ENCODE measurements around the gene VCP.

The VCP gene

DNA sequence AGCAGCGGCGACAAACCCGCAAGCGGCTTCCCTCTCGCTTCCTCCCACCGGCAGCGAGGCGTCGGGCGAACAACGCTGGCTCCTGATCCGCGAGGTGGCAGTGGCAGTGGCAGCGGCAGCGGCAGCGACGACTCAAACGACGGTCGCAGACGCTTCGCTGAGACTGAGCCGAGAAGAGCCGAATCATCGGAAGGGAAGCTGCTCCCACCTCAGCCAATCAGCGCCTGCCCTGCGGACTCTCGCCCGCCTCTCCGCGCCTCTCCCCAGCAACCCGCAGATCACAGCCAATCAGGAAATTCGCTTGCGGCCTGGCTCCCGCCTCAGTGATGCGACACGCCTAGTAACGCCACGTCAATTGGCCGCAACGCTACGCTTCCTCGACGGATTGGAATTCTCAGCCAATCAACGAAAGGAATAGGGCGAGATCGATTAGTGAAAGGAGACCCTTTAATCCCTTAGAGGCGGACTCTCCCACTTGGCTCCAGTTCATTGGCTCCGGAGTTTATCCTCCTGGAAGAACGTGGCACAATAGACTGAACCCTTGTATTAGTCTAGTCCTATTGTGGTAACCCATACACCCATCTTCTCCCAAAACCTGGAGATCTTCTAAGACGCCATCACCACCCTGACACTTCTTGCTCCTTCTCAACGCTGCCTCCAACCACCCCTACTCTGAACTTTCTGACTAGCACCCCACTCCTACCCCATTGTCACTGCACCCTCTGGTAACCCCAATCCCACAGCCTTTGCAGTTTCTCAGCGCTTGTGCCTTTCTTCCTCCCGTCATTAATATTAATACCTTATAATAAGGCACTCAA lies at the start of gene VCP:
Gene VCP, minus strand, starts transcription at position 165 of the 818 bp plus-strand sequence. CDS start 272 bp downstream, outside the sequence.
- DNase-seq (ENCODE audit: low read depth in 2 of 2), result peak; percentile 99
- TF ChIP-seq, protein P1, sequence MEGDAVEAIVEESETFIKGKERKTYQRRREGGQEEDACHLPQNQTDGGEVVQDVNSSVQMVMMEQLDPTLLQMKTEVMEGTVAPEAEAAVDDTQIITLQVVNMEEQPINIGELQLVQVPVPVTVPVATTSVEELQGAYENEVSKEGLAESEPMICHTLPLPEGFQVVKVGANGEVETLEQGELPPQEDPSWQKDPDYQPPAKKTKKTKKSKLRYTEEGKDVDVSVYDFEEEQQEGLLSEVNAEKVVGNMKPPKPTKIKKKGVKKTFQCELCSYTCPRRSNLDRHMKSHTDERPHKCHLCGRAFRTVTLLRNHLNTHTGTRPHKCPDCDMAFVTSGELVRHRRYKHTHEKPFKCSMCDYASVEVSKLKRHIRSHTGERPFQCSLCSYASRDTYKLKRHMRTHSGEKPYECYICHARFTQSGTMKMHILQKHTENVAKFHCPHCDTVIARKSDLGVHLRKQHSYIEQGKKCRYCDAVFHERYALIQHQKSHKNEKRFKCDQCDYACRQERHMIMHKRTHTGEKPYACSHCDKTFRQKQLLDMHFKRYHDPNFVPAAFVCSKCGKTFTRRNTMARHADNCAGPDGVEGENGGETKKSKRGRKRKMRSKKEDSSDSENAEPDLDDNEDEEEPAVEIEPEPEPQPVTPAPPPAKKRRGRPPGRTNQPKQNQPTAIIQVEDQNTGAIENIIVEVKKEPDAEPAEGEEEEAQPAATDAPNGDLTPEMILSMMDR (IDR thresholded peaks at IDR 0.05; ENCODE audit: low read depth, low read length), result no peak
- H3K4me3 ChIP-seq (replicated peaks in 1 of 2; ENCODE audit: low read depth in 2 of 2, low read length in 2 of 2), result peak within 1 kb of the TSS; percentile 77 to 94

DNA sequence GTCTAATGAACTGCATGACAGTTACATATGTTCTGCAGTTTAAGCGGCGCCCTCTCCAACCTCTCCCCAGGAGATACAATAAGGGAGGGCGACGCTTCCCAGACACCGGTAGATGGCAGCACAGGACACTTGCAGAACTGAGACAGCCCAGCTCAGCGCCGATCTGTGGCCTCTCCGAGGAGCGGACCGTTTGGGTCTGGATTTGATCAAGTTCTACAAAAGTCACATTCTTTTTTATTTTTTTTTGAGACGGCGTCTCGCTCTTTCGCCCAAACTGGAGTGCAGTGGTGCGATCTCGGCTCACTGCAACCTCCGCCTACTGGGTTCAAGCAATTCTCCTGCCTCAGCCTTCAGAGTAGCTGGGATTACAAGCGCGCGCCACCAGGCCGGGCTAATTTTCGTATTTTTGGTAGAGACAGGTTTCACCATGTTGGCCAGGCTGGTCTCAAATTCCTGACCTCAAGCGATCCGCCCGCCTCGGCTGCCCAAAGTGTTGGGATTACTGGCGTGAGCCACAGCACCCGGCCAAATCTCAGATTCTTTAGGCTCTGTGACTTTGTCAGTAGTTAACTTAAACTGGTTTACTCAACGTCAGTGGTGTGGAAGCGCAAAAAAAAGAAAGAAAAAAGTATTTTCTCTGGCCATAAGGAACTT lies 44.6 kb upstream of the VCP start:
- TF ChIP-seq, protein P1 (IDR thresholded peaks at IDR 0.05; ENCODE audit: low read depth, low read length), result peak; percentile 99
- DNase-seq (ENCODE audit: low read depth in 2 of 2), result peak; percentile 96
- peak overlapping the region; percentile 73 to 76 for H3K4me3 ChIP-seq (replicated peaks in 1 of 2; ENCODE audit: low read depth in 2 of 2, low read length in 2 of 2)

DNA sequence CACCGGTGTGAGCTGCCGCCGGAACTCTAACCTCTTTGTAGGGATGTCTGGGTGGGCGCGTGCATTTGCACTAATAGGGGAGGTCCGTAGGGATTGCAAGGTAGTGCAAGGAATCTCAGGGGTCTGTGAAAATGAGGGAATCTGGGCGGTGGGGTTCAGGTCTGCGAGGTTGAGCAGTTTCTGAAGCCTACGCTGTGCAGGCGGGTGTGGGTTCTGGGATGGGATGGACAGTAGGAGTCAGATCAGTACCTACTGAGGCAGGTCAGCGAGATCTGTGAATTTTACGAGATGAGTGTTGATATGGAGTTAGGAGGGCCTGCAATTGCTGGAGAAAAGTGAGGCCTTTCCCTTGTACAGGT lies 44.1 kb upstream of the VCP start:
- TF ChIP-seq, protein P1 (IDR thresholded peaks at IDR 0.05; ENCODE audit: low read depth, low read length), result no peak
- no peak for DNase-seq (ENCODE audit: low read depth in 2 of 2)
- peak overlapping the region; percentile 73 to 76 for H3K4me3 ChIP-seq (replicated peaks in 1 of 2; ENCODE audit: low read depth in 2 of 2, low read length in 2 of 2)

DNA sequence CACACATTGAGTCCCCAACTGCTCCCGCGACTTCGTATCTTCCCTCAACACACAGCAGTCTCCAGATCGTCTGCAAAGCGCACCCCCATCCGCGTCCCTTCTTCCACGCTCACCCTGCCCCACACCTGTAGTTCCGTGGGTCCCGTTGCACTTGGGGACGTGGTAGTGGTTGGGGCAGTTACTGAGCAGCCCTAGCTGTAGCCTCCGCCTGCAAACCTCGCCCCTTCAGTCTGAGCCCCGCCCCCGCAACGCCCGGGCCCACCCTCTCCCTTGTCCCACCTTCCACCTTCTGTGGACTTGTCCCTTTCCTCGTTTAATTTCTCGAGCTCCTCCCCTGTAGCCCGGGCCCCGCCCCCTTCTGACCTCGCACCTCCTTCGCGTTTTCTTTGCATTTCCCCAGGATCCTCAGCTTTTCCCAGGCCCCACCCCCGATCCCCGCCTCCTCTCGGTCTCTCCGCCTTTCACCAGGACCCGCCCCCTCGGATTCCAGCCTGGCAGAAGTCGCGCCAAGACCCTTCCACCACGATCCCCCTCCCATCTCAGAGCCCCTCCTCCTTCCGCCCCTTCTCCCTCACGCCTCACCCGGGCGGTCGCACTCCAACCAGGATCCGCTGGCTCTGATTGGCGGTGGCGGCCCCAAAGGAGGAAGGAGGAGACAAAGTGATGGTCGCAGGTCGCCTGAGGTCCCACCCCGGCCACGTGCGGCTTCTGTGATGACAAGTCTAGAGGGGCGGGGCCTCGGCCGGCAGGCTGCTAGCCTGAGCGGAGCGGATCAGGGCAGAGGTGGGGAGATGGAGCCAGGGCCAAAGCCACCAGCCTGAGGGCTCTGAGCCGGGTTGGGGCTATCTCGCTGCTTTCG lies 43.5 kb upstream of the VCP start, which contains the start of gene ATOSB:
Gene ATOSB, minus strand, starts transcription at position 183 of the 859 bp plus-strand sequence. CDS start 7,588 bp downstream, outside the sequence.
- TF ChIP-seq, protein P1 (IDR thresholded peaks at IDR 0.05; ENCODE audit: low read depth, low read length), result no peak
- peak within 1 kb of the TSS; percentile 73 to 76 for H3K4me3 ChIP-seq (replicated peaks in 1 of 2; ENCODE audit: low read depth in 2 of 2, low read length in 2 of 2)
- peak; percentile 98 to 99 for DNase-seq (ENCODE audit: low read depth in 2 of 2)

DNA sequence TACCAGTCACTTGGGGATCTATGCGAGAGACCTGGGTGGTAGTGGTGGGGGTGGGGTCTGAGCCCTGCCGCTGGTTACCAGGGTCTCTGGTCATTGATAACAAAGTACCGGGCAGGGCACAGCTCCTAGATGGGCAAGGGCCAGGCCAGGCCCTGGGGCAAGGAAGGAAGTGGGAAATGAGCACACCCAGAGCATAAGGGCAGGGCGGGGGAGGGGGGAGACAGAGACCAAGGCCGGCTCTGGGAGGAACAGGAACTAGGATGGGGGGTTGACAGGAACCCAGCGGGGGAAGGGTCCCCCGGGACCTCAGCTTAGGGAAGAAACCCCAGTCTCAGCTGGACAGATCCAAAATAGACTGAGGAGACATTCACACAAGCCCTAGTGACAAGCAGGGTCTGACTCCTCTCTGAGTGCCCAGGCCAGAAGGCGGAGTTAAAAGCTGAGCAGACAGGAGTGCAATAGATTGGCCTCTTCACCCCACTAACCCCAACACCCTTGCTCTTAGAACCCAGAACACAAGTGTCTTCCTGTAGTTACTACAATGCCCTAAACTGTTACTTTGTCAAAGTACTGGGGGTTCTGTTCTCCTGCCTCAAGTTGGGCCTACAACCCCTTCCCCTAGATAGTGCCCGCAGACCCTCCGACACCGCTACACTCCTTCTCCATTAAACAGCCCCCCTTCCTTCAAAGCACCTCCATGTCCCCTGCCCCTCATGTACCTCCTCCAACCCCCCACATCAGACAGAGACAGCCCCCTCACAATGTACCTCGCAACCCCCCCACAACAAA lies 42.6 kb upstream of the VCP start:
- TF ChIP-seq, protein P1 (IDR thresholded peaks at IDR 0.05; ENCODE audit: low read depth, low read length), result no peak
- peak; percentile 52 to 67 for DNase-seq (ENCODE audit: low read depth in 2 of 2)
- H3K4me3 ChIP-seq (replicated peaks in 1 of 2; ENCODE audit: low read depth in 2 of 2, low read length in 2 of 2), result peak overlapping the region; percentile 73 to 76

Measured in cardiac fibroblast (primary cell).